K562 (cell line): ENCODE measurements around the gene FIZ1. TPM values are rescaled to one million over a fixed set of nuclear protein-coding genes. Genes with fewer than 3 reads are reported as not detected.

Experiments used
- ATF1 ChIP-seq, 2 experiments: fragments of 450-650 bp in 1 of 2; IDR thresholded peaks; 2 replicates each; pipeline ENCODE4 v1.6.1; 2016; ENCODE audit warnings: missing compliant biosample characterization in 1 of 2, missing genetic modification characterization in 1 of 2
- CREM ChIP-seq: IDR thresholded peaks from 2 replicates; pipeline ENCODE4 v1.6.1; 2014; ENCODE audit warnings: antibody characterized with exemption, low read depth
- EGR1 ChIP-seq: fragments of 450-650 bp; conservative IDR thresholded peaks from 2 replicates; pipeline ENCODE4 v1.6.1; 2017; ENCODE audit warnings: mild to moderate bottlenecking
- ELF2 ChIP-seq: fragments of 250-450 bp; sonication (Bioruptor Pico); IDR thresholded peaks from 2 replicates; pipeline ENCODE4 v1.5.0; 2021; ENCODE audit warnings: mild to moderate bottlenecking
- ETV1 ChIP-seq: fragments of 450-650 bp; conservative IDR thresholded peaks from 2 replicates; pipeline ENCODE4 v1.6.1; 2016; ENCODE audit warnings: missing genetic modification characterization, control low read depth, low read depth, missing compliant biosample characterization
- IFI16 ChIP-seq: fragments of 250-450 bp; sonication (Bioruptor Pico); IDR thresholded peaks from 2 replicates; pipeline ENCODE4 v2.1.2; 2022; ENCODE audit warnings: mild to moderate bottlenecking, inconsistent platforms
- NEUROD1 ChIP-seq: fragments of 150-350 bp; IDR thresholded peaks from 2 replicates; pipeline ENCODE4 v1.6.1; 2014; ENCODE audit warnings: borderline replicate concordance, low read length, low read depth; ENCODE audit not compliant: partially characterized antibody
- NFIX ChIP-seq: fragments of 250-450 bp; sonication (Bioruptor Pico); IDR thresholded peaks from 2 replicates; pipeline ENCODE4 v1.4.0; 2020; ENCODE audit warnings: low read depth, mild to moderate bottlenecking, moderate library complexity
- POLR2H ChIP-seq: IDR thresholded peaks from 2 replicates; pipeline ENCODE4 v1.6.1; 2016; ENCODE audit warnings: missing genetic modification characterization, low read depth, mild to moderate bottlenecking, control low read depth, missing compliant biosample characterization, moderate library complexity
- POU5F1 ChIP-seq: fragments of 150-350 bp; IDR thresholded peaks from 2 replicates; pipeline ENCODE4 v1.6.1; 2014; ENCODE audit warnings: borderline replicate concordance, low read length, low read depth, mild to moderate bottlenecking; ENCODE audit not compliant: partially characterized antibody
- RBM34 ChIP-seq: fragments of 200-400 bp; formaldehyde crosslinking; IDR thresholded peaks from 2 replicates; pipeline ENCODE4 v1.6.1; 2018; ENCODE audit warnings: low read length, borderline replicate concordance; ENCODE audit not compliant: insufficient read depth
- SLC30A9 ChIP-seq: fragments of 250-450 bp; sonication (Bioruptor Pico); IDR thresholded peaks from 2 replicates; pipeline ENCODE4 v1.8.0; 2022; ENCODE audit warnings: mild to moderate bottlenecking, moderate library complexity
- SPI1 ChIP-seq: IDR thresholded peaks from 2 replicates; pipeline ENCODE4 v1.6.1; 2011; ENCODE audit warnings: low read depth, low read length, control low read depth, borderline replicate concordance
- SRF ChIP-seq, 2 experiments: fragments of 250-450, 450-650 bp in 1 of 2; sonication (Bioruptor Pico) in 1 of 2; sonication (generic) in 1 of 2; formaldehyde crosslinking; IDR thresholded peaks; 2 replicates each; pipeline versions ENCODE4 v1.5.0 to v1.5.1; 2020 to 2022; ENCODE audit warnings: mild to moderate bottlenecking in 1 of 2, missing genetic modification reagents in 1 of 2
- THRAP3 ChIP-seq: fragments of 450-650 bp; IDR thresholded peaks from 2 replicates; pipeline ENCODE4 v1.6.1; 2016; ENCODE audit warnings: mild to moderate bottlenecking, inconsistent platforms, borderline replicate concordance
- XRCC4 ChIP-seq: IDR thresholded peaks from one replicate; pipeline ENCODE4 v1.6.1; 2011; ENCODE audit not compliant: insufficient read depth, insufficient read length; ENCODE audit errors: extremely low read depth
- polyA plus RNA-seq, 8 experiments: library from polyadenylated mRNA; depleted of rRNA in 4 of 8; stranded (reverse) in 5 of 8; unstranded in 3 of 8; fragments of >200 nt; fragmentation: Nextera tagmentation in 2 of 8; fragmentation: Illumina TruSeq in 1 of 8; extraction: Ambion mirVana in 2 of 8; extraction: Trizol in 1 of 8; gene quantifications; 2 replicates each; pipeline versions ENCODE4 v1.2.1 to v1.2.3, GENCODE V29; 2011 to 2014; ENCODE audit warnings: inconsistent platforms in 1 of 8, missing spikeins in 1 of 8
- total RNA-seq, 7 experiments: library from RNA; depleted of rRNA in 6 of 7; stranded (reverse); fragments of >200 nt in 6 of 7; fragmentation: Illumina TruSeq in 2 of 7; extraction: Trizol in 2 of 7; gene quantifications; 2 replicates each; pipeline versions ENCODE4 v1.2.1 to v1.2.3, GENCODE V29; 2011 to 2021; ENCODE audit warnings: low replicate concordance in 1 of 7
- TF ChIP-seq, protein P1 (sequence below), 2 experiments: fragments of 450-650 bp; formaldehyde crosslinking in 1 of 2; IDR thresholded peaks; 2 replicates each; pipeline versions ENCODE4 v1.4.0 to v1.6.1; 2014 to 2020; ENCODE audit warnings: mild to moderate bottlenecking in 2 of 2, borderline replicate concordance in 1 of 2, low read depth in 1 of 2
- TF ChIP-seq, protein P2 (sequence below): sonication (generic); formaldehyde crosslinking; IDR thresholded peaks from 2 replicates; pipeline ENCODE4 v1.8.0; 2022; ENCODE audit warnings: mild to moderate bottlenecking, missing genetic modification reagents, borderline replicate concordance

The FIZ1 gene
- total and polyA plus RNA-seq, 9 of the 15 experiments (the other 6 are each of a cell fraction or from before 2014, with no cell fraction given) = 0.79 to 17.5 (median 5.5) TPM

DNA sequence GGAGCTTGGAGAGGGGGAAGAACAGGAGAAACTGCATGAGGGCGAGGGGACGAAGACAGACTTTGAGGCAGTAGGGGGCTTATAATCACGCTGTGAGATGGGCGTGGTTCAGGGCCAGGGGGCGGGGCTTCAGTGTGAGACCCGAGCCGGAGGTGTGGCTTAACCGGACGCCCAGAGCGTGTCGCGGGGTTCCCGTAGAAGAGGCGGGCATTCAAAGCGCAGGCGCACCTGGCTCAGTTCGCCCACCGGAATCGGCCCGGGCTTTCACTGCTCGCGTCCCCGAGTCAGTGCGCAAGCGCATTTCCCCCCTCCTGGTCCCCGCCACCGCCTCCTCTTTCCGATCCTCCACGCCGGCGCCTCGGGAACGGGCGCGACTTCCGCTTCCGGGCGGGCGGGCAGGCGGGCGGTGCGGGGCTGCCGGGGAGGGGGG lies 5.9 kb upstream of the FIZ1 start (continued):
- no peak for TF ChIP-seq NFIX (CRISPR knock-in tag)
- no peak for TF ChIP-seq THRAP3
- TF ChIP-seq POLR2H (tag) = peak; percentile 74
- TF ChIP-seq EGR1 = peak; percentile 68
- TF ChIP-seq SLC30A9 (CRISPR knock-in tag) = no peak
- no peak for TF ChIP-seq IFI16
- peak; percentile 42; the same call in 1 of the 2 replicates for TF ChIP-seq SPI1
- TF ChIP-seq, protein P1, sequence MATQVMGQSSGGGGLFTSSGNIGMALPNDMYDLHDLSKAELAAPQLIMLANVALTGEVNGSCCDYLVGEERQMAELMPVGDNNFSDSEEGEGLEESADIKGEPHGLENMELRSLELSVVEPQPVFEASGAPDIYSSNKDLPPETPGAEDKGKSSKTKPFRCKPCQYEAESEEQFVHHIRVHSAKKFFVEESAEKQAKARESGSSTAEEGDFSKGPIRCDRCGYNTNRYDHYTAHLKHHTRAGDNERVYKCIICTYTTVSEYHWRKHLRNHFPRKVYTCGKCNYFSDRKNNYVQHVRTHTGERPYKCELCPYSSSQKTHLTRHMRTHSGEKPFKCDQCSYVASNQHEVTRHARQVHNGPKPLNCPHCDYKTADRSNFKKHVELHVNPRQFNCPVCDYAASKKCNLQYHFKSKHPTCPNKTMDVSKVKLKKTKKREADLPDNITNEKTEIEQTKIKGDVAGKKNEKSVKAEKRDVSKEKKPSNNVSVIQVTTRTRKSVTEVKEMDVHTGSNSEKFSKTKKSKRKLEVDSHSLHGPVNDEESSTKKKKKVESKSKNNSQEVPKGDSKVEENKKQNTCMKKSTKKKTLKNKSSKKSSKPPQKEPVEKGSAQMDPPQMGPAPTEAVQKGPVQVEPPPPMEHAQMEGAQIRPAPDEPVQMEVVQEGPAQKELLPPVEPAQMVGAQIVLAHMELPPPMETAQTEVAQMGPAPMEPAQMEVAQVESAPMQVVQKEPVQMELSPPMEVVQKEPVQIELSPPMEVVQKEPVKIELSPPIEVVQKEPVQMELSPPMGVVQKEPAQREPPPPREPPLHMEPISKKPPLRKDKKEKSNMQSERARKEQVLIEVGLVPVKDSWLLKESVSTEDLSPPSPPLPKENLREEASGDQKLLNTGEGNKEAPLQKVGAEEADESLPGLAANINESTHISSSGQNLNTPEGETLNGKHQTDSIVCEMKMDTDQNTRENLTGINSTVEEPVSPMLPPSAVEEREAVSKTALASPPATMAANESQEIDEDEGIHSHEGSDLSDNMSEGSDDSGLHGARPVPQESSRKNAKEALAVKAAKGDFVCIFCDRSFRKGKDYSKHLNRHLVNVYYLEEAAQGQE (IDR thresholded peaks at IDR 0.05; ENCODE audit: borderline replicate concordance) = no peak
- TF ChIP-seq, protein P1 (CRISPR knock-in tag; IDR thresholded peaks at IDR 0.05; ENCODE audit: low read depth) = no peak
- no peak for TF ChIP-seq RBM34
- TF ChIP-seq ELF2 = peak; percentile 62; the same call in 1 of the 2 replicates
- TF ChIP-seq CREM = peak; percentile 72
- no peak for TF ChIP-seq NEUROD1
- no peak for TF ChIP-seq SRF (CRISPR knock-in tag; IDR thresholded peaks at IDR 0.05)
- TF ChIP-seq POU5F1 = peak; percentile 27
- no peak for TF ChIP-seq ATF1 (CRISPR knock-in tag; IDR thresholded peaks at IDR 0.05)
- no peak for TF ChIP-seq ATF1 (tag; IDR thresholded peaks at IDR 0.05)
- TF ChIP-seq, protein P2, sequence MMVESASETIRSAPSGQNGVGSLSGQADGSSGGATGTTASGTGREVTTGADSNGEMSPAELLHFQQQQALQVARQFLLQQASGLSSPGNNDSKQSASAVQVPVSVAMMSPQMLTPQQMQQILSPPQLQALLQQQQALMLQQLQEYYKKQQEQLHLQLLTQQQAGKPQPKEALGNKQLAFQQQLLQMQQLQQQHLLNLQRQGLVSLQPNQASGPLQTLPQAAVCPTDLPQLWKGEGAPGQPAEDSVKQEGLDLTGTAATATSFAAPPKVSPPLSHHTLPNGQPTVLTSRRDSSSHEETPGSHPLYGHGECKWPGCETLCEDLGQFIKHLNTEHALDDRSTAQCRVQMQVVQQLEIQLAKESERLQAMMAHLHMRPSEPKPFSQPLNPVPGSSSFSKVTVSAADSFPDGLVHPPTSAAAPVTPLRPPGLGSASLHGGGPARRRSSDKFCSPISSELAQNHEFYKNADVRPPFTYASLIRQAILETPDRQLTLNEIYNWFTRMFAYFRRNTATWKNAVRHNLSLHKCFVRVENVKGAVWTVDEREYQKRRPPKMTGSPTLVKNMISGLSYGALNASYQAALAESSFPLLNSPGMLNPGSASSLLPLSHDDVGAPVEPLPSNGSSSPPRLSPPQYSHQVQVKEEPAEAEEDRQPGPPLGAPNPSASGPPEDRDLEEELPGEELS (CRISPR knock-in tag) = no peak
- TF ChIP-seq ETV1 = 0 out of 2 replicates have a peak, but pooled peaks have one; percentile 14
- no peak for TF ChIP-seq XRCC4
